ENCODE measurements around the gene CHCHD6.
A peak's percentile ranks its signal among the peaks of the same experiment; 100 is the strongest.

CHCHD6 gene

DNA sequence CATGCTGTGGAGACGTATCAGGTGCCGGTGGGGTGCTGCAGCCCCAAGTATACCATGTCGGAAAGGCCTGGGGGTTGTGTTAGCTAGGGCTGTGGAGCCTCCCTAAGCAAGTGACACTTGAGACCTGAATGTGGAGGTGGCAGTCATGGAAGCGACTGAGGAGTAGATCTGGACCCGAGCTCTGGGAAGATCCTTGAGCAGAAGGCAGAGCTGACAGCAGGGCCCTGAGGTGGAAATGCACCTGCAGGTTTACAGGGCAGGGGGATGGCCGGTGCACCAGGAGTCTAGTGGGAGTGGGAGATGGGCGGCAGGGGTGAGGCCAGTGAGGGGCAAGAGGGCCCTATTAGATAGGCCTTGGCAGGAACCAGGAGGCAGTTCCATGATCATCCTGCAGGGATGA lies 187.1 kb downstream of the CHCHD6 start:
- TF ChIP-seq CTCF (IDR thresholded peaks at IDR 0.05) = no peak
- no peak overlapping the region for H3K27ac ChIP-seq
- no peak for DNase-seq (ENCODE audit: low spot score)
- H3K4me3 ChIP-seq = no peak overlapping the region

DNA sequence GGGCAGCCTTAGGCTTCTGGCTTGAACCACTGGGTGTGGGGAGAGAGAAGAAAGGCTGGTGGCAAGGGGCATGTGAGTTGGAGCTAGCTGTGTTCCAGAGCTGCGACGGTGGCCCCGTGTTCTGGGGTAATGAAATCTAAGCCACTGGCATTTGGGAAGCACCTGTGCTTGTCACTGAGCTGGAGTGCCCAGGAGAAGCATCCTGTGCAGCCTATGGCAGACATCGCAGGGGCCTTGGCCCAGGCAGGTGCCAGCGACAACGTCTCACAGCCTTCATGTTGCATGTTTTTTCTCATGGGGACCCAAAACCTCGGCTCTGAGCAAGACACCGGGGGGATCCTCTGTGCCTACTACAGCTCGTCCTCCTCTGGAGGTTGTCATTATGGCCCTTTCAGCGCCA lies 187.8 kb downstream of the CHCHD6 start:
- no peak overlapping the region for H3K27ac ChIP-seq
- no peak for DNase-seq (ENCODE audit: low spot score)
- TF ChIP-seq CTCF (IDR thresholded peaks at IDR 0.05) = no peak
- H3K4me3 ChIP-seq = no peak overlapping the region

- Histone ChIP-seq H3K27ac (no peak overlapping the region), H3K4me3 (no peak overlapping the region)
- no peak for DNase-seq (ENCODE audit: low spot score)
- TF ChIP-seq CTCF (IDR thresholded peaks at IDR 0.05) = no peak
Observed at GRCh38 chr3:126893651-126894050, 189.6 kb downstream of the CHCHD6 start.

- H3K27ac ChIP-seq = no peak overlapping the region
- no peak for TF ChIP-seq CTCF (IDR thresholded peaks at IDR 0.05)
- no peak overlapping the region for H3K4me3 ChIP-seq
- no peak for DNase-seq (ENCODE audit: low spot score)
Observed at GRCh38 chr3:126894475-126894874, 190.4 kb downstream of the CHCHD6 start.

DNA sequence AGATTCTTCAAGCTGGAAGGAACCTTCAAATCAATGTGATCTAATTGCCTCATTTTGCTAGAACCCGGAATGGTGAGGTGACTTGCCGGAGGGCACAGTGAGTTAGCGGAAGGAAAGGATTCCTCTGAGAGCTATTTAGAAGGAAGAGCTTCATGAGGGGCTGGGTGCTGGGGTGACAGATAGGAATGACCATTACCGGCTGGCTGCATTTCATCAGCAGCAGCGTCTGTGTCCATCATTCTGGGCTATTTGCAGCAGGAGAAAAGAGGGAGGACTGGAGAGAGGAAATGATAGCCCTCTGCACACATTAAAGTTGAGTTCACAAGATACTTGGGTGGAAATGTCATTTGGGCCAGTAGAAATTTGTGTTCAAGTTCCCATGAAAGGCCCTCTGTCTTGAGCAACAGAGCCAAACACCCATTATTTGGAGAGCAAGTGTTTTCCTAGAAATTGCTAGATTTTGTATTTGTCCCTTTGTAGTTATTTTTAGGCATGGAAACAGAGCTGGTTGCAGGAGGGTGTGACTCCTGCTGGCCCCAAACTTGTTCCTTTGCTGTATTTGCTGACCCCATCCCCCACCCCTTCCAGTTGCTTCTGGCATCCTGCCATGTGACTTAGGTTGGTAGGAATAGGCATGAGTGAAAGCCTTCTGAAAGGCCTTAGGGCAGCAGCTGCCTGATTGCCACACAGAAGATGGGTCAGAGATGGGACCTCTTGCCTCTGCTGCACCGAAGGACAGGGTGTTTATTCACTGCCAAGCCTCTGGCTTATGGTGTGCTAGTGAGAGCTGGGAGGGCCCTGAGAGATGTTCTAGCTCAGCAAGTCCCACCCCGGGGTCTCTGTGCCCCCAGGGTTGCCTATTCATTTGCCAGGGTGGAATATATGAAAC lies 191.4 kb downstream of the CHCHD6 start:
- DNase-seq (ENCODE audit: low spot score) = no peak

GRCh38 chr3:126896067-126896441 lies 192.0 kb downstream of the CHCHD6 start:
- Histone ChIP-seq H3K27ac (peak overlapping the region in 1 of 2 donors; percentile 65), H3K4me3 (no peak overlapping the region)
- DNase-seq (ENCODE audit: low spot score) = no peak
- TF ChIP-seq CTCF (IDR thresholded peaks at IDR 0.05) = no peak

More for the DNA sequence above, 191.4 kb downstream of the CHCHD6 start:
- H3K4me3 ChIP-seq = no peak overlapping the region
- H3K27ac ChIP-seq = peak overlapping the region in 1 of 2 donors; percentile 65
- no peak for TF ChIP-seq CTCF (IDR thresholded peaks at IDR 0.05)

- no peak for DNase-seq (ENCODE audit: low spot score)
Observed at GRCh38 chr3:126896968-126897367, 192.9 kb downstream of the CHCHD6 start.

More at GRCh38 chr3:126896968-126897367, 192.9 kb downstream of the CHCHD6 start:
- H3K4me3 ChIP-seq = no peak overlapping the region
- no peak for TF ChIP-seq CTCF (IDR thresholded peaks at IDR 0.05)
- H3K27ac ChIP-seq = no peak overlapping the region

Measured in coronary artery (tissue), 2 donors.